GM21360 (cell line): ENCODE measurements around the gene PAQR5.
"Not testable (repeated sequence)": the region's sequence is repeated elsewhere in the genome, so short reads cannot be mapped to it uniquely, and the experiment has no call there.

Experiments used
- ATAC-seq: cut with Tn5 transposase; IDR thresholded peaks from one replicate; pipeline ENCODE4 v1.9.1; 2021; ENCODE audit warnings: mild to moderate bottlenecking, moderate library complexity; ENCODE audit not compliant: unreplicated experiment

Gene PAQR5

DNA sequence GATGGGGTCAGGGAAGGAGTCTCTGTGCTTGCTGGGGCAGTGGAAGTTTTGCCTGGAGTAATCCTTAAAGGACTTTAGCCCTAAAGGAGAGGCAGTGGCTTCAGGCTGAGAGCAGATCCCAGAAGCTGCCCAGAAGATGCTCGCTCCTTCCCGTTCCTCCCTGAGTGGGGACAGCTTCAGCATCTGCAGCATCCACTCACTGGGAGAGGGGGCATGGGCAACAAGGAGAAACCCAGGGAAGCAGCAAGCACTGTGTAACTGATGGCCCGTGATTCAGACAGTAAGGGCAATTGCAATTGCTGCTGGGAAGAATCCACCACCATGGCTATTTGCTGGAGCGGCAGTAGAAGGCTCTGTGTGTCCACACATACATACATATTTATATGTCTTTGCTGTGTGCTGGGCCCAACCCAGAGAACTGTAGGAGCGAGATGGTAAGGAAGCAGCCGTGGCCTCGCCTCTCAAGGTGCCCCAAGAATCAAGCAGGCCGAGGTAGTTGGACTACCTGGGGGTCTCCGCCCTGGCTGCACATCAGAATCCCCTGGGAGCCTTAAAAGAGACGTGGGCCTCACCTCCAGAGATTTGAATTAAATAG is 5.8 kb upstream of the PAQR5 start:
- ATAC-seq = no peak

DNA sequence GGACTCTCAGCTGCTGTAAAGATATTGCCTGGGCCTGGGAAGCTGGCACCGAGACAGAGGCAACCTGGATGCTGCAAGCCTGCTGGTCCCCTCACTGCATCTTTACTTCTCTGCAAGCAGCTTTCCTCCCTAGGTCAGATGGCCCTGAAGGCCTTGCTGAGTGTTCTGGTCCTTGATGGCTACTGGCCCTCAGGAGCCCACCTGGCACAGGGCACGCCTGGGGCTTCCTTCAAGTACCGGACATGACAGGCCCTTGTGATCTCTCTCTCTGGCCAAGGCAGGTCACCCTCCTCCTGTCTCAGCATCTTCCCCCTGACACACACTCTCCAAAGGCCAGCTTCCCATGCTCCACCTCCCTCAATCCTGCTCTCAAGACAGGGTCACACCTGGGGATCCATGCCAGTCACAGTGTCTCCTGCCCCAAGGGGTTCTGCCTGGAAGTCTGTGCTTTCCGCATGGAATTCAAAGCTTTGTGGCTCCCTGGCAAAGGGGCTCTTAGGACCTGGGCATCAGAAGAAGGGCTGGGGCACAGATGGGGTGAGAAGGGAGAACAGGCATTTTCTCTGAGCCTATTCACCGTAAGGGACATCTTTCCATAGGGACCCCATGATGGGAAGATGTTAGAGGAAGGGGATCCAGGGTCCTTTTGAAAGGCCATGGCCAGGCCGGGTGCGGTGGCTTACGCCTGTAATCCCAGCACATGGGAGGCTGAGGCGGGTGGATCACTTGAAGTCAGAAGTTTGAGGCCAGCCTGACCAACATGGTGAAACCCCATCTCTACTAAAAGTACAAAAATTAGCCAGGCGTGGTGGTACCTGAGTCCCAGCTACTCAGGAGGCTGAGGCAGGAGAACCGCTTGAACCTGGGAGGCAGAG is 4.7 kb upstream of the PAQR5 start:
- ATAC-seq = no peak

- no peak for ATAC-seq
Observed at GRCh38 chr15:69296606-69297005, 2.1 kb upstream of the PAQR5 start.

GRCh38 chr15:69297642-69298353 is 914 bp upstream of the PAQR5 start:
- no peak for ATAC-seq

DNA sequence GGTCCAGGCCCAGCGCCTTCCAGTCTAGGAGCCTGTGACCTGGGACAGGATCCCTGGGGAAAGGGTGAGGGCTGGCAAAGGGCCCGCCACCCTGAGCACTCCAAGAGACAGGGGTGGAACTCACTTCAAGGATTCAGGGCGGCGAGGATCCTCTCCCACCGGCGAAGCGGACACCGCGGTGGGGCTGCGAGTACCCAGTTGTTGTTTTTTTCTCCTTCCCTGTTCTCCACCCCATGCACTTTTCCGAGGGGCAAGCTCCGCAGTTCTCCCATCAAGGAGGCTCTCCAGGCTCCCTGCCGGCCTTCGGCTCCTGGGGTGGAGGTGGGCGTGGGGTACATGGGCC is 387 bp upstream of the PAQR5 start:
- no peak for ATAC-seq

- no peak for ATAC-seq
Observed at GRCh38 chr15:69299451-69299886, 757 bp downstream of the PAQR5 start.

DNA sequence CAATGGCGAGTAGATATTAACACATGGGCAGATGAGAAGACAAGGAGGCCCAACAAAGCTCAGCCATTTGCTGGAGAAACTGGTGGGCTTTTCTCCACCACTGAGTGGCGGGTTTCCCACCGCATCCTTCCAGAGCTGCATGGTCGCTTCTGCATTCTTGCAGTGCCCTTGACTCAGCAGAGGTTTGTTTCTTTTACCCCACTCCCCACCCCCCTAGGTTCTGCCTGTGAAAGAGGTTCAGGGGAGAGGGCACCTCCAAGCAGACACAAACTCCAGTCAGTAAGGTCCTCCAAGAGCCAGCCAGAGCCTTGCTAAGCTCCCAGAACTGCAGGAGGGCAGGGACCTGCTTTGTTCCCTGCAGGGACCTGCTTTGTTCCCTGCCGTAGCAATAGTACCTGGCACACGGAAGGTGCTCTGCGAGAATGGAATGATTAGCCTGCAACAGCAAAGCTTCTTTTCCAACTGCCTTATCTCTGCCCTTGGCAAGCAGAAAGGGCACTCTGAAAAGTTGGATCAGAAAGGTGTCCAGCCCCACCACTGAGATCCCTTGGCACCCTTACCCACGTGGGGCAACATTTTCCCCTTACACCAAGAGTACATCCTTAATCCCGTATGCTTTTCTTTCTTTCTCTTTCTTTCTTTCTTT is 1.4 kb downstream of the PAQR5 start:
- no peak for ATAC-seq

DNA sequence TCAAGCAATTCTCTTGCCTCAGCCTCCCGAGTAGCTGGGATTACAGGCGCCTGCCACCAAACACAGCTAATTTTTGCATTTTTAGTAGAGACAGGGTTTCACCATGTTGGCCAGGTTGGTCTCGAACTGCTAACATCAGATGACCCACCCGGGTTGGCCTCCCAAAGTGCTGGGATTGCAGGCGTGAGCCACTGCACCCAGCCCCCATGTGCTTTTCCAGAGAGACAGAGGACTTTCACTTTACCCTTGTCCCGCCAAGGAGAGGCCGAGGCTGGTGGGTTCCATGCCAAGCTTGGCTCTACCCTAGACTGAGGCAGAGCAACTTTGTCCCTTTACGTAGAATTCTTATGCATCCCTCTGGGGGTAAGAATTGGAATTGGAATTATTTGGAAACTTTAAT is 2.4 kb downstream of the PAQR5 start:
- not testable (repeated sequence) for ATAC-seq

GRCh38 chr15:69302087-69302486 is 3.4 kb downstream of the PAQR5 start:
- ATAC-seq = not testable (repeated sequence)

- no peak for ATAC-seq
Observed at GRCh38 chr15:69302929-69303328, 4.2 kb downstream of the PAQR5 start.

GRCh38 chr15:69303337-69304181 is 4.8 kb downstream of the PAQR5 start:
- ATAC-seq = no peak

GRCh38 chr15:69304182-69304545 is 5.5 kb downstream of the PAQR5 start:
- ATAC-seq = no peak

- no peak for ATAC-seq
Observed at GRCh38 chr15:69305204-69305931, 6.7 kb downstream of the PAQR5 start.

GRCh38 chr15:69305933-69306568 is 7.3 kb downstream of the PAQR5 start:
- ATAC-seq = no peak

- ATAC-seq = no peak
Observed at GRCh38 chr15:69307939-69308338, 9.2 kb downstream of the PAQR5 start.

DNA sequence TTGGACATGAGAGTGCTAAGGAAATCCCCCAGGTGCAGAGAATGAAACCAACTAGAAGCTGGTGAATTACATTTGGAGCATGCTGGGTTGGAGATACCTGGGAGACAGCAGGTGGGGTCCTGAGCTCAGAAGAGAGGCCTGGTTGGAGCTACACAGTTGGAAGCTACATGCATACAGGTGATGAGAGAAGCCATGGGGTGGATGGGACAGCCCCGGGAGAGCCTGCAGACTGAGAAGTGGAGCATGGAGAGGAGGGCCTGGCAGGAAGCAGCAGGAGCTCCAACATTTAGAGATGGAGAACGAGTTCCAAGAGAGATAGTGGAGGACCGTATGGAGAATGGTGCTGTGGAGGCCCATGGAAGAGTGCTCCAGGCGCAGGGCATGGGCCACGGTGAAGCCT is 10.2 kb downstream of the PAQR5 start:
- ATAC-seq = no peak

DNA sequence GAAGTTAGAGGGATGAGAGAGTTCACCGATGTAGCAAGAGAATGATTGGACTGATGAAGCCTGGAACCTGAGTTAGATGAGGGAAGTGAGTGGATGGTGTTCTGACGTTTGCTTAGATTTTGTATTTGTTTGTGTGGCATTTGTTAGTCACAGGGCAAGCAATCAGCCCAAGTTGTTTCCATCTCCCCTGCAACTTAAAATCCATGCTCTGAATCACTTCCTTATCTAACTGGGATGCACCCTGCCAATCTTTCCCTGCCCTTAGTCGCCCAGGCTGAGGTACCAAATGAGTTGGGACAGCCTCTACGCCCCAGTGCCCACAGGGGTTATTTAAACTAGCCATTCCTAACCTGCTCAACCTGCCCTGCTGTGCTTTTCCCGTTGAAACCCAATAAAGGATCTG is 12.6 kb downstream of the PAQR5 start:
- ATAC-seq = no peak

DNA sequence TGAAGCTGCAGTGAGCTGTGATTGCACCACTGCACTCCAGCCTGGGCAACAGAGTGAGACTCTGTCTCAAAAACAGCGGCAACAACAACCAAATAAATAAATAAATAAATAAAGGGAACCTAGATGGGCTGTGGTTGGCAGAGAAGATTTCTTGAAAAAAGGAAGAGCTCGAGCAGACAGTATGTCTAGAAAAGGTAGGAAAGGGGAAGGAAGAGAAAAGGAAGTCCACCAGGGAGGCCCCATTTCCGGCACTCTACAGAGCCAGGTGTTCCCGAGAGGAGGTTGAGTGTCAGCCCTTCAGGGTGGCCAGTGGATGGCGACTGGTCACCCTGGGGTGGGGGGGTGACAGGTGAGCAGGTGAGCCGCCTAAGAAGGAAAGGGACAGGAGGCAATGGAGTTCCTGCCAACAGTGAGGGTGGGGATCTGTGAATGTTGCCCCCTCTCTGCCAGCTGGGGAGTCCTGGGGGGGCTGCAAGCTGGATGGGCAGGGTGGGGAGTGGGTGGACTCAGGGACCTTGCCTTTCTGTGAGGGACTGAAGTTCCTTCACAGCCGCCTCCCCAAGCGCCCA is 14.8 kb downstream of the PAQR5 start:
- ATAC-seq = no peak

DNA sequence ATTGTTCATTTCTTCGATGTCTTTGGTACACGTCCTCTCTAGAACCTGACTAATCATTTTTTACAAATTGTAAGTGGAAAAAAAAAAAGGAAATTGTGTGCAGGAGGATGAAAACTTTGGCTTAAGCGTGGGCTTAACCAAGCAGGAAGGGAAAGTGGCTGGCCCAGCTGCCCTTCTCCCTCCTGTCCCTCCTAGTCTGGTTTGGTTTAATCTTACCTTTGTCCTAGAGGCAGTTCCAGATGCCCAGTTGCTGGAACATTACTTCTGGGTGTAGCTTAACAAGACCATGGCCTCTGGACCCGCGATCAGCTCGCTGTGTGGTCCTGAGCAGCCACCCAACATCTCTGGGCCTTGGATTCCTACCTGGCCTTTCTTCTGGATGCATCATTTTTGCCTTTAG is 15.4 kb downstream of the PAQR5 start:
- ATAC-seq = no peak
